HEK293 (cell line): ENCODE measurements around the gene TOR1A.

Experiments used
- CTCF ChIA-PET: fragments of 350-600 bp; formaldehyde crosslinking; extraction: SDS; loops from one replicate; lab custom pipeline; 2021; ENCODE audit warnings: antibody characterized with exemption; lab: Yijun Ruan, JAX
- POLR2A ChIA-PET: fragments of 300-600 bp; formaldehyde crosslinking; extraction: SDS; loops from one replicate; lab custom pipeline; 2020; ENCODE audit warnings: antibody characterized with exemption, inconsistent platforms; lab: Yijun Ruan, JAX
- H3K27ac ChIP-seq: fragments of 200-500 bp; sonication (Bioruptor generic); 2 replicates; pipeline ENCODE4 v1.5.1; 2014; ENCODE audit warnings: low read depth, low read length, control low read depth, inconsistent platforms; ENCODE audit errors: extremely low read depth
- H3K36me3 ChIP-seq, 2 experiments: fragments of 200-500 bp in 1 of 2; sonication (Bioruptor generic) in 1 of 2; 1 replicate in 1 of 2; 2 replicates in 1 of 2; pipeline ENCODE4 v1.5.1; 2014 to 2017; ENCODE audit warnings: inconsistent platforms in 2 of 2, low read length in 2 of 2; ENCODE audit not compliant: control insufficient read depth in 2 of 2, insufficient read depth in 1 of 2
- H3K4me1 ChIP-seq: fragments of 200-500 bp; sonication (Bioruptor generic); 2 replicates; pipeline ENCODE4 v1.5.1; 2014; ENCODE audit warnings: mild to moderate bottlenecking, low read length, inconsistent platforms; ENCODE audit not compliant: control insufficient read depth, insufficient read depth
- H3K4me3 ChIP-seq: 2 replicates; pipeline ENCODE4 v1.5.1; 2011; ENCODE audit warnings: low read depth, mild to moderate bottlenecking, control low read depth, low read length, moderate library complexity
- H3K9me3 ChIP-seq: fragments of 200-500 bp; sonication (Bioruptor generic); 2 replicates; pipeline ENCODE4 v1.5.1; 2014; ENCODE audit warnings: low read depth, low read length, inconsistent platforms; ENCODE audit not compliant: control insufficient read depth, insufficient read depth
- KLF16 ChIP-seq: fragments of 450-650 bp; formaldehyde crosslinking; IDR thresholded peaks from 2 replicates; pipeline ENCODE4 v1.5.1; 2017; ENCODE audit warnings: missing biosample characterization, missing genetic modification characterization
- WT1 ChIP-seq: fragments of 450-650 bp; formaldehyde crosslinking; IDR thresholded peaks from 2 replicates; pipeline ENCODE4 v1.5.1; 2016; ENCODE audit warnings: missing biosample characterization, missing genetic modification characterization
- ZFHX2 ChIP-seq: fragments of 450-650 bp; formaldehyde crosslinking; conservative IDR thresholded peaks from 2 replicates; pipeline ENCODE4 v1.5.1; 2016; ENCODE audit warnings: missing biosample characterization, missing genetic modification characterization
- ZNF121 ChIP-seq: fragments of 450-650 bp; formaldehyde crosslinking; IDR thresholded peaks from 2 replicates; pipeline ENCODE4 v1.5.1; 2016; ENCODE audit warnings: missing biosample characterization, missing genetic modification characterization
- ZNF292 ChIP-seq: fragments of 450-650 bp; formaldehyde crosslinking; IDR thresholded peaks from 2 replicates; pipeline ENCODE4 v1.5.1; 2016; ENCODE audit warnings: low read depth, missing biosample characterization, missing genetic modification characterization, borderline replicate concordance
- ZNF311 ChIP-seq: fragments of 450-650 bp; formaldehyde crosslinking; IDR thresholded peaks from 2 replicates; pipeline ENCODE4 v1.5.1; 2017; ENCODE audit warnings: missing biosample characterization, missing genetic modification characterization, borderline replicate concordance
- ZNF324 ChIP-seq: fragments of 450-650 bp; formaldehyde crosslinking; IDR thresholded peaks from 2 replicates; pipeline ENCODE4 v1.5.1; 2016; ENCODE audit warnings: missing biosample characterization, missing genetic modification characterization
- ZNF404 ChIP-seq: fragments of 450-650 bp; formaldehyde crosslinking; IDR thresholded peaks from 2 replicates; pipeline ENCODE4 v1.5.1; 2017; ENCODE audit warnings: missing biosample characterization, missing genetic modification characterization
- ZNF423 ChIP-seq: fragments of 450-650 bp; formaldehyde crosslinking; IDR thresholded peaks from 2 replicates; pipeline ENCODE4 v1.5.1; 2016; ENCODE audit warnings: missing biosample characterization, missing genetic modification characterization
- ZNF426 ChIP-seq: fragments of 450-650 bp; formaldehyde crosslinking; IDR thresholded peaks from 2 replicates; pipeline ENCODE4 v1.5.1; 2017; ENCODE audit warnings: missing biosample characterization, missing genetic modification characterization, mild to moderate bottlenecking, inconsistent platforms, moderate library complexity
- ZNF530 ChIP-seq: fragments of 450-650 bp; formaldehyde crosslinking; IDR thresholded peaks from 2 replicates; pipeline ENCODE4 v1.5.1; 2016; ENCODE audit warnings: low read depth, missing biosample characterization, missing genetic modification characterization
- ZNF677 ChIP-seq: fragments of 450-650 bp; IDR thresholded peaks from 2 replicates; pipeline ENCODE4 v1.5.0; 2018; ENCODE audit warnings: missing biosample characterization, mild to moderate bottlenecking, missing genetic modification characterization, moderate library complexity
- ZNF792 ChIP-seq: fragments of 450-650 bp; formaldehyde crosslinking; IDR thresholded peaks from 2 replicates; pipeline ENCODE4 v1.5.1; 2016; ENCODE audit warnings: missing biosample characterization, missing genetic modification characterization
- ZNF837 ChIP-seq: fragments of 450-650 bp; formaldehyde crosslinking; IDR thresholded peaks from 2 replicates; pipeline ENCODE4 v1.5.1; 2016; ENCODE audit warnings: missing biosample characterization, missing genetic modification characterization
- ZSCAN16 ChIP-seq: fragments of 450-650 bp; formaldehyde crosslinking; IDR thresholded peaks from 2 replicates; pipeline ENCODE4 v1.5.1; 2016; ENCODE audit warnings: missing biosample characterization, missing genetic modification characterization
- ZXDB ChIP-seq: fragments of 450-650 bp; formaldehyde crosslinking; IDR thresholded peaks from 2 replicates; pipeline ENCODE4 v1.5.1; 2016; ENCODE audit warnings: missing biosample characterization, missing genetic modification characterization
- TF ChIP-seq, protein P1 (sequence below): fragments of 450-650 bp; formaldehyde crosslinking; IDR thresholded peaks from 2 replicates; pipeline ENCODE4 v1.5.1; 2016; ENCODE audit warnings: missing biosample characterization, missing genetic modification characterization, borderline replicate concordance
- TF ChIP-seq, protein P2 (sequence below): fragments of 450-650 bp; formaldehyde crosslinking; IDR thresholded peaks from 2 replicates; pipeline ENCODE4 v1.5.1; 2016; ENCODE audit warnings: missing biosample characterization, missing genetic modification characterization
- TF ChIP-seq, protein P3 (sequence below): fragments of 450-650 bp; formaldehyde crosslinking; IDR thresholded peaks from 2 replicates; pipeline ENCODE4 v1.5.1; 2016; ENCODE audit warnings: missing biosample characterization, missing genetic modification characterization
- TF ChIP-seq, protein P4 (sequence below): fragments of 450-650 bp; formaldehyde crosslinking; IDR thresholded peaks from 2 replicates; pipeline ENCODE4 v1.5.1; 2016; ENCODE audit warnings: missing biosample characterization, missing genetic modification characterization
- TF ChIP-seq, protein P5 (sequence below): fragments of 450-650 bp; formaldehyde crosslinking; IDR thresholded peaks from 2 replicates; pipeline ENCODE4 v1.5.1; 2016; ENCODE audit warnings: missing biosample characterization, missing genetic modification characterization

TOR1A gene

DNA sequence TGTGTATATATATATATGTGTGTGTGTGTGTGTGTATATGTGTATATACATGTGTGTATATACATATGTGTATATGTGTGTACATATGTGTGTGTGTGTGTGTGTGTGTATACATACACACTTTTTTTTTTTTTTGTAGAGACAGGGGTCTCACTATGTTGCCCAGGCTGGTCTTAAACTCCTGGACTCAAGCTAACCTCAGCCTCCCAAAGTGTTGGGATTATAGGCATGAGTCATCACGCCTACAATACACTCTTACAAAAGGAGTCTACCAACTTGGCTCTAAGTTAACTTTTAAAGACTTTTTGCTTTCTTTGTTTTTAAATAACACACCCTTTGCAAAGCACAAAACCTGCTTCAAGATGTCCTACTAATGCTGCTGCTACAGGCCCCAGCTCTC lies 9.0 kb upstream of the TOR1A start (continued):
- TF ChIP-seq, protein P1, sequence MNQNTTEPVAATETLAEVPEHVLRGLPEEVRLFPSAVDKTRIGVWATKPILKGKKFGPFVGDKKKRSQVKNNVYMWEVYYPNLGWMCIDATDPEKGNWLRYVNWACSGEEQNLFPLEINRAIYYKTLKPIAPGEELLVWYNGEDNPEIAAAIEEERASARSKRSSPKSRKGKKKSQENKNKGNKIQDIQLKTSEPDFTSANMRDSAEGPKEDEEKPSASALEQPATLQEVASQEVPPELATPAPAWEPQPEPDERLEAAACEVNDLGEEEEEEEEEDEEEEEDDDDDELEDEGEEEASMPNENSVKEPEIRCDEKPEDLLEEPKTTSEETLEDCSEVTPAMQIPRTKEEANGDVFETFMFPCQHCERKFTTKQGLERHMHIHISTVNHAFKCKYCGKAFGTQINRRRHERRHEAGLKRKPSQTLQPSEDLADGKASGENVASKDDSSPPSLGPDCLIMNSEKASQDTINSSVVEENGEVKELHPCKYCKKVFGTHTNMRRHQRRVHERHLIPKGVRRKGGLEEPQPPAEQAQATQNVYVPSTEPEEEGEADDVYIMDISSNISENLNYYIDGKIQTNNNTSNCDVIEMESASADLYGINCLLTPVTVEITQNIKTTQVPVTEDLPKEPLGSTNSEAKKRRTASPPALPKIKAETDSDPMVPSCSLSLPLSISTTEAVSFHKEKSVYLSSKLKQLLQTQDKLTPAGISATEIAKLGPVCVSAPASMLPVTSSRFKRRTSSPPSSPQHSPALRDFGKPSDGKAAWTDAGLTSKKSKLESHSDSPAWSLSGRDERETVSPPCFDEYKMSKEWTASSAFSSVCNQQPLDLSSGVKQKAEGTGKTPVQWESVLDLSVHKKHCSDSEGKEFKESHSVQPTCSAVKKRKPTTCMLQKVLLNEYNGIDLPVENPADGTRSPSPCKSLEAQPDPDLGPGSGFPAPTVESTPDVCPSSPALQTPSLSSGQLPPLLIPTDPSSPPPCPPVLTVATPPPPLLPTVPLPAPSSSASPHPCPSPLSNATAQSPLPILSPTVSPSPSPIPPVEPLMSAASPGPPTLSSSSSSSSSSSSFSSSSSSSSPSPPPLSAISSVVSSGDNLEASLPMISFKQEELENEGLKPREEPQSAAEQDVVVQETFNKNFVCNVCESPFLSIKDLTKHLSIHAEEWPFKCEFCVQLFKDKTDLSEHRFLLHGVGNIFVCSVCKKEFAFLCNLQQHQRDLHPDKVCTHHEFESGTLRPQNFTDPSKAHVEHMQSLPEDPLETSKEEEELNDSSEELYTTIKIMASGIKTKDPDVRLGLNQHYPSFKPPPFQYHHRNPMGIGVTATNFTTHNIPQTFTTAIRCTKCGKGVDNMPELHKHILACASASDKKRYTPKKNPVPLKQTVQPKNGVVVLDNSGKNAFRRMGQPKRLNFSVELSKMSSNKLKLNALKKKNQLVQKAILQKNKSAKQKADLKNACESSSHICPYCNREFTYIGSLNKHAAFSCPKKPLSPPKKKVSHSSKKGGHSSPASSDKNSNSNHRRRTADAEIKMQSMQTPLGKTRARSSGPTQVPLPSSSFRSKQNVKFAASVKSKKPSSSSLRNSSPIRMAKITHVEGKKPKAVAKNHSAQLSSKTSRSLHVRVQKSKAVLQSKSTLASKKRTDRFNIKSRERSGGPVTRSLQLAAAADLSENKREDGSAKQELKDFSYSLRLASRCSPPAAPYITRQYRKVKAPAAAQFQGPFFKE (tag by site-specific recombination) = no peak
- TF ChIP-seq ZFHX2 (tag by site-specific recombination) (0 out of 2 replicates have a peak, but pooled peaks have one; percentile 25), ZNF324 (tag by site-specific recombination) (no peak), ZNF677 (tag by site-specific recombination) (no peak), ZNF121 (peak; percentile 59; the same call in 1 of the 2 replicates), ZNF530 (tag by site-specific recombination) (no peak), KLF16 (tag by site-specific recombination) (no peak), ZNF837 (tag by site-specific recombination) (no peak), ZNF404 (tag by site-specific recombination) (no peak)
- TF ChIP-seq, protein P2, sequence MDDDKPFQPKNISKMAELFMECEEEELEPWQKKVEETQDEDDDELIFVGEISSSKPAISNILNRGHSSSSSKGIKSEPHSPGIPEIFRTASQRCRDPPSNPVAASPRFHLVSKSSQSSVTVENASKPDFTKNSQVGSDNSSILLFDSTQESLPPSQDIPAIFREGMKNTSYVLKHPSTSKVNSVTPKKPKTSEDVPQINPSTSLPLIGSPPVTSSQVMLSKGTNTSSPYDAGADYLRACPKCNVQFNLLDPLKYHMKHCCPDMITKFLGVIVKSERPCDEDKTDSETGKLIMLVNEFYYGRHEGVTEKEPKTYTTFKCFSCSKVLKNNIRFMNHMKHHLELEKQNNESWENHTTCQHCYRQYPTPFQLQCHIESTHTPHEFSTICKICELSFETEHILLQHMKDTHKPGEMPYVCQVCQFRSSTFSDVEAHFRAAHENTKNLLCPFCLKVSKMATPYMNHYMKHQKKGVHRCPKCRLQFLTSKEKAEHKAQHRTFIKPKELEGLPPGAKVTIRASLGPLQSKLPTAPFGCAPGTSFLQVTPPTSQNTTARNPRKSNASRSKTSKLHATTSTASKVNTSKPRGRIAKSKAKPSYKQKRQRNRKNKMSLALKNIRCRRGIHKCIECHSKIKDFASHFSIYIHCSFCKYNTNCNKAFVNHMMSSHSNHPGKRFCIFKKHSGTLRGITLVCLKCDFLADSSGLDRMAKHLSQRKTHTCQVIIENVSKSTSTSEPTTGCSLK = no peak

DNA sequence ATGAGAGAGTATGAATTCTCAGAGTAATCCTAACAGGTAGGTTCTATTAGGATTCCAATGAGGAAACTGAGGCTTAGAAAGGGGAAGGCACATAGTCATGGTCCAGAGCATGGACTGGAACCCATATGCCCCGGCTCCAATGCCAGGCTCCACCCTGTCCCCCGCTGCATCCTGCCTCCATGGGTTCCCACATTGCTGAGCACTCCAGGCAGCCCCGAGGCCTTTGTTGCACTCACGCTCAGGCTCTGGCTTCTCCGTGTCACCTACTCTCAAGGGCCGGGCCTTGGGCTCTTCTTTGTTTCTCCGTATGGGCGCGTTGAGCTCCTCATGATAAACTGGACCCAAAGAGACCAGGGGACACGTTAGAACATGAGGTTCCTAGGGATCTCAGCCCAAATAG lies 5.0 kb upstream of the TOR1A start:
- Histone ChIP-seq H3K27ac (no peak overlapping the region), H3K4me1 (no peaks in the 10 kb centered on the region), H3K4me3 (no peak overlapping the region), H3K9me3 (no peaks in the 10 kb centered on the region), H3K36me3 (peaks cover 24 to 55% of the 10 kb centered on the region in 2 experiments)
- CTCF ChIA-PET = interaction anchor here (0.7 kb wide), 1 partner anchor 451 kb away, joined by 3 read pairs; no protein-coding TSS in a partner anchor
- POLR2A ChIA-PET = interaction anchor here (2.0 kb wide), 1 partner anchor 10 kb away, joined by 5 read pairs; no protein-coding TSS in a partner anchor
- TF ChIP-seq ZNF292 (tag by site-specific recombination) (no peak), WT1 (tag by site-specific recombination) (no peak), ZNF423 (tag by site-specific recombination) (no peak), ZSCAN16 (tag by site-specific recombination) (no peak), ZNF426 (tag by site-specific recombination) (no peak), ZNF311 (tag by site-specific recombination) (no peak), ZNF792 (tag by site-specific recombination) (no peak), ZXDB (tag by site-specific recombination) (no peak)
- TF ChIP-seq, protein P3, sequence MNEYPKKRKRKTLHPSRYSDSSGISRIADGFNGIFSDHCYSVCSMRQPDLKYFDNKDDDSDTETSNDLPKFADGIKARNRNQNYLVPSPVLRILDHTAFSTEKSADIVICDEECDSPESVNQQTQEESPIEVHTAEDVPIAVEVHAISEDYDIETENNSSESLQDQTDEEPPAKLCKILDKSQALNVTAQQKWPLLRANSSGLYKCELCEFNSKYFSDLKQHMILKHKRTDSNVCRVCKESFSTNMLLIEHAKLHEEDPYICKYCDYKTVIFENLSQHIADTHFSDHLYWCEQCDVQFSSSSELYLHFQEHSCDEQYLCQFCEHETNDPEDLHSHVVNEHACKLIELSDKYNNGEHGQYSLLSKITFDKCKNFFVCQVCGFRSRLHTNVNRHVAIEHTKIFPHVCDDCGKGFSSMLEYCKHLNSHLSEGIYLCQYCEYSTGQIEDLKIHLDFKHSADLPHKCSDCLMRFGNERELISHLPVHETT (tag by site-specific recombination) = no peak
- TF ChIP-seq, protein P4, sequence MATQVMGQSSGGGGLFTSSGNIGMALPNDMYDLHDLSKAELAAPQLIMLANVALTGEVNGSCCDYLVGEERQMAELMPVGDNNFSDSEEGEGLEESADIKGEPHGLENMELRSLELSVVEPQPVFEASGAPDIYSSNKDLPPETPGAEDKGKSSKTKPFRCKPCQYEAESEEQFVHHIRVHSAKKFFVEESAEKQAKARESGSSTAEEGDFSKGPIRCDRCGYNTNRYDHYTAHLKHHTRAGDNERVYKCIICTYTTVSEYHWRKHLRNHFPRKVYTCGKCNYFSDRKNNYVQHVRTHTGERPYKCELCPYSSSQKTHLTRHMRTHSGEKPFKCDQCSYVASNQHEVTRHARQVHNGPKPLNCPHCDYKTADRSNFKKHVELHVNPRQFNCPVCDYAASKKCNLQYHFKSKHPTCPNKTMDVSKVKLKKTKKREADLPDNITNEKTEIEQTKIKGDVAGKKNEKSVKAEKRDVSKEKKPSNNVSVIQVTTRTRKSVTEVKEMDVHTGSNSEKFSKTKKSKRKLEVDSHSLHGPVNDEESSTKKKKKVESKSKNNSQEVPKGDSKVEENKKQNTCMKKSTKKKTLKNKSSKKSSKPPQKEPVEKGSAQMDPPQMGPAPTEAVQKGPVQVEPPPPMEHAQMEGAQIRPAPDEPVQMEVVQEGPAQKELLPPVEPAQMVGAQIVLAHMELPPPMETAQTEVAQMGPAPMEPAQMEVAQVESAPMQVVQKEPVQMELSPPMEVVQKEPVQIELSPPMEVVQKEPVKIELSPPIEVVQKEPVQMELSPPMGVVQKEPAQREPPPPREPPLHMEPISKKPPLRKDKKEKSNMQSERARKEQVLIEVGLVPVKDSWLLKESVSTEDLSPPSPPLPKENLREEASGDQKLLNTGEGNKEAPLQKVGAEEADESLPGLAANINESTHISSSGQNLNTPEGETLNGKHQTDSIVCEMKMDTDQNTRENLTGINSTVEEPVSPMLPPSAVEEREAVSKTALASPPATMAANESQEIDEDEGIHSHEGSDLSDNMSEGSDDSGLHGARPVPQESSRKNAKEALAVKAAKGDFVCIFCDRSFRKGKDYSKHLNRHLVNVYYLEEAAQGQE (tag by site-specific recombination) = no peak
- TF ChIP-seq, protein P5, sequence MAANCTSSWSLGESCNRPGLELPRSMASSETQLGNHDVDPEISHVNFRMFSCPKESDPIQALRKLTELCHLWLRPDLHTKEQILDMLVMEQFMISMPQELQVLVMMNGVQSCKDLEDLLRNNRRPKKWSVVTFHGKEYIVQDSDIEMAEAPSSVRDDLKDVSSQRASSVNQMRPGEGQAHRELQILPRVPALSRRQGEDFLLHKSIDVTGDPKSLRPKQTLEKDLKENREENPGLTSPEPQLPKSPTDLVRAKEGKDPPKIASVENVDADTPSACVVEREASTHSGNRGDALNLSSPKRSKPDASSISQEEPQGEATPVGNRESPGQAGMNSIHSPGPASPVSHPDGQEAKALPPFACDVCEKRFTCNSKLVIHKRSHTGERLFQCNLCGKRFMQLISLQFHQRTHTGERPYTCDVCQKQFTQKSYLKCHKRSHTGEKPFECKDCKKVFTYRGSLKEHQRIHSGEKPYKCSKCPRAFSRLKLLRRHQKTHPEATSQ = no peak
